Fibroblast of skin of back (primary cell): ENCODE data around the gene RAB28. TPM values are rescaled to one million over a fixed set of nuclear protein-coding genes. Genes with fewer than 3 reads are reported as not detected.
A peak's percentile ranks its signal among the peaks of the same experiment; 100 is the strongest.

Experiments used
- DNase-seq: peaks from one replicate; pipeline ENCODE4 v3.0.0-alpha.2; 2013
- polyA plus RNA-seq, 2 experiments: library from polyadenylated mRNA; unstranded; fragments of 120-200 nt; gene quantifications; one replicate each; pipeline ENCODE4 v1.2.1, GENCODE V29; 2013; ENCODE audit not compliant: insufficient read length in 2 of 2

RAB28 gene
- polyA plus RNA-seq (2013, experiment 1 of 2; ENCODE audit: insufficient read length) = 13.0 TPM
- 14.9 TPM for polyA plus RNA-seq (2013, experiment 2 of 2; ENCODE audit: insufficient read length)

GRCh38 chr4:13484122-13484748, at the start of gene RAB28:
Gene RAB28 (minus strand): TSS chr4:13484340.
- peak; percentile 93 for DNase-seq

DNA sequence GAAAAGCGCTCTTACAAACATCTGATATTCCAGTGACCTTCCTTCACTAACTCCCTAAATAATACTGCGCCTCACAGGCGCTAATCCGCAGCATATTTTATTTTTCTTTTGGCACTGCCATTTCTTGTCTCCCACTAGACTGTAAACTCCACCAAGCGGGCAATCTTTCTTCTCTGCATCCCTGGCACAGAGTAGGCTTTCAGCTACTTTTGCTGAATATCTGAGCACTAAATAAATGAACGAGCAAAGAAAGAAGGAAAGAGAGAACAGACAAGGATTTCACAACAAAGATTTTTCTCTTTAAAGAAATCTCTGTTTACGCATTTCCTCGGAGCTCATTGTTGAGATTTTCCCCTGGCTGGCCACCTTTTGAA, 47.5 kb upstream of the RAB28 start:
- DNase-seq = no peak

DNA sequence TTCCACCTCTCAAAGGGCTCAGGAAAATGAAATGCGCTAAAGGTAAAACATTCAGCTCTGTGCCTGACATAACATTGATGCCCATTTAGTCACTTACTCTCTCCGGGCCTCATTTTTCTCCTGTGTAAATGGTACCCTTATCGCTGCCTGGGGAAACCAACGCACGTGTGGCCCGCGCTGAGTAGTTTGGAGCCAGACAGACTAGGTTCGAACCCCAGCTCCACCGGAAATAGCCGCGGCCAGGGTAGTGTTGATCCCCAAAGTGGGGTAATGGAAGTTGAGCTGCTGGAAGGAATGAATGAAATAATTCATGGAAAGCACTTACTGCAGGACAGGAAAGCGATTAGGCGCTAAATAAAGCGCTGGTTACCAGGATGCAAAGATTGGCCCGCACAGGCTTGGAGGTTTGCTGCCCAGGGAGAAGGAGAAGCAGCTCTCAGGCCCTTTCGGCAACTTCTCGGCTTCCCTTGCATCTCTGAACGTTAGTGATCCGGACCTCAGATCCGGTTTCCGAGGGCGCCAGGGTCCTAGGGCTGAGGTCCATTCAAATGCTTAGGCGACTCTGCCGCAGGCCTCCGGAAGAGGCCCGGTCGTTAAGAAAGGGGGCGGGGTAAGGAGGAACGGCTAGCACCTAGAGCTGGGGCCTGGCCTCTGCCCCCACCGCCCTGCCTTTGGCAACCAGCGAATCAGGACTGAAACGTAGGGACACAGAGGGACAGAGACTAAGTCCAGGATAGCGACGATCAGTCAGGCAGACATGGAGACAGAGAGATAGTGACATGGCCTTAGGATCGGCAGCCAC, 46.9 kb upstream of the RAB28 start:
- DNase-seq = no peak

- no peak for DNase-seq
Observed at GRCh38 chr4:13529128-13529919, 45.2 kb upstream of the RAB28 start.

DNA sequence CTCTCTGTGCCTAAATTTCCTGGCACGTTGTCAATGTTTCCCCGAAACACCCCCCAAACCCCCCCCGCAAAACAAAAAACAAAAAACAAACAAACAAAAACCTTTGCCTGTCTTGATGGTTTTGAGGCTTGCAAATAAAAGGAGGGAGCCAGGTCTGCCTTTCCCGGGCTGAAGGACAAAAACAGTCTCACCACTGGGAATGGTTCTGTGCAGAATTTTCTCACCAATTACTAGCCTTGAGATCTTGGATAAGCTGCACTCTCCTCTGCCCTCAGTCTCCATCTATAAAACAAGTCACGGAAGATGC, 44.6 kb upstream of the RAB28 start:
- DNase-seq = no peak

DNA sequence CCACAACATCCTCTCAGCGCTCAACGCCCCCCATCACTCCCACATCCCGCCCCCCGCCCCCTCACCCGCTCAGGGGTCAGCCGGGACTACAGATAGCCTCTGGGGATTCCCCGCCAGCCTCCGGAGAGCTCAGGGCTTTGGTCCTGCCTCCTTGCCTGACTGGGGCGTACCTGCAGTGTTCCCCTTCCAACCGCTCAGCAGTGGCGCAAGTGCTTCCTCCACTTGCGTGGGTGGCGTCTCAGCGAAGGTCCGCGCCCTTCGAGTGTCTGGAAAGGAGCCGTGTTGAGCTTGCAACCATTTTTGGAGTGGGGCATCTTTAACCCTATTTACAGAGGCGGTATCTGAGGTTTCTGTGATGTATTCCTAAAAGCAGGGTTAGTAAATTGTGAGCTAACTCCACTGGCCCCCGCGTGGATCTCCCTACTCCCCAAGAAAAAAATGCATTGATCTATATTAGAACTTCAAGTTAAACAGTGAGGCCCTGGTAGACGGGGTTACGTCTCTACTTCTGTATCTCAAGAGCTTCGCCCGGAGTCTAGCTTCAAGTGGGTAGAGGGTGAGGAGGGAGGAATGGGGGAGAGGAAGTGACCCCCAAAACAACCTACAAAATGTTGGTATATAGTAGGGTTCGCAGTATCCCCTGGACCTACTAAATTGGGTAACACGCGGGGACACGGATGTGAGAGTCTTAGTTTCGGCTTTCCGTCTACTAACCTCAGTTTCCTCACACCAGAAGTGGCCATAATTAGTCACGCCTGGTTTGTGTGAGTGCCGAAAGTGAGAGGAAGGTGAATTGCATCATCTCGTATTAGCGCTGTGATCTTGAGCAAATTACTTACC, 44.1 kb upstream of the RAB28 start:
- DNase-seq = no peak

DNA sequence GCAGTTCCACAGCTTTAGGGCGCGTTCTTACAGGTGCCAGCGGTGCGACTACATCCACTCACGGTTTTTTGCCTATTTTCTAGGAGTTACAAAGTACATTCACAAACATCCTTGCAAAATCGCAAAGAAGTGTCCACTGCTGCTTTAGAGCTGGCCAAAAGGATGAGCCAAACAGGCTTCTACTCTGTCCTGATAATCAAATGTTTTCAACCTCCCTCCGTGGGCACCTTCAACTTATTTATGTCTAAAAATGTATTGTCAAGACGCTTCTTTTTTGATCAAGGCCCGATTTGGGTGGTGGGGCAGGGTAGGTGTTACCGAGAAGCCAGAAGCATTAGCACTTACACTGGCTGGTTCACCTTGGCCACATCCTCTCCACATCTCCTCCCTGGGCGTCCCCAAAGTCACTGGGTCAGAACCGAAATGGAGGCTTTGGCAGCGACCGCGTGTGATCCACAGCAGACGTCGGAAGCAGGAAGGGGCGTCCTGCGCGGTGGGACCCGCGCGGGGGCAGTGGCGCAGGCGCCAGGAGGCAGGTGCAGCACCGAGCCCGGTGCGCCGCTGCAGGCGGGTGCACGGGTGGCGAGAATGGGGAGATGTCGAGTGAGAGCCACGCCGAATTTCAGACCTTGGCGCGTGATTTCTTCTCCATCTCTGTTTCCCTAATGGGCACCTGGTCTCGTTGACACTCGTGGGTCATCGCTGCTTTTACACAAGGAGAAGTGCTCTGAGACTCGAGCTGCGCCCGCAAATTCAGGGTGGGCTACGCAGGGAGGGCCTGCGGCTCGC, 43.2 kb upstream of the RAB28 start:
- DNase-seq = no peak

DNA sequence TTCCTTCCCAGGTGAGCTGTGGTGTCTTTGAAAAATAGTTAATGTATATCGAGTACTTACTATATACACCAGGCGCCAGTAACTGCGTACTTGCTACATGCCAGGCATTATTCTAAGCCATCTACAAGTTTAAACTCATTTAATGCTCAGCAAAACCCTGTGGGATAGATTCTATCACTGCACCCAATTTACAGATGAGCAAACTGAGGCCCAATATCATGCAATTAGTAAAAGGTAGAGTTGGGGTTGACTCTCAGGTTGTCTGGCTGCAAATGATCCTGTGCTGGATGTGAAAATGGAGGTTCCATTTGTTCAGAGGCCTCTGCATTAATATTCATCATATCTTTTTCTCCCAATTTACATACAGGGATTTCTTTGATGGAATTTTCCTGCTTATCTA, 42.5 kb upstream of the RAB28 start:
- no peak for DNase-seq

DNA sequence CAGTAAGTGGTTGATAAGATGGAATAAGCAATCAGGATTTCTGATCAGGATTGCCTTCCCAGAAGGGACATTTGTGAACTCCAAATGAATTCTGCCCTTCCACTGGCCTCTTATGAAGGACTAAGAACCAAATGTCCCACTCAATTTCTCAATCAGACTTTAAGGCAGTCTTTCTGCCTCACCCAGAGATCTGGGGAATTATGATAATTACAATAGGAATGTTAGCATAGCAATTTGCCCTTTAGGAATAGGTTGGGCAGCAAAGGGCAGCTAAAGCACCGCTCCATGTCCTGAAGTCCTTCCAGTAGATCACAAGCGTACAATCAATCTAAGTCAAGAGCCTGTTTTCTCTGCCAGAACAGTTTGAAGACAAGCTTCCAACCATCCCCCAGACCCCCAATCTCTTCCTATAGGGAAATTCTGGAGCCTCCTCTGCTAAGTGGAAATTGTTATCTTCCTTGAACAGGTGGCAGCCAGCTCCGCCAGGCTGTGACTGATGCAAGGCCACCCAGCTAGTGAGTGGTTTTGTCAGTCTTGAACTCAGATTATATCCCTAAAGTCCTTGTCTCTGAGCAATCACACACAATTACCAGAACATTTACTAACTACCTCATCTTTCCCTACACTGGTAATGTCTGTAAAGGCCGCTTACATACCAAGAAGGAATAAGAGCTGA, 41.6 kb upstream of the RAB28 start:
- DNase-seq = no peak

DNA sequence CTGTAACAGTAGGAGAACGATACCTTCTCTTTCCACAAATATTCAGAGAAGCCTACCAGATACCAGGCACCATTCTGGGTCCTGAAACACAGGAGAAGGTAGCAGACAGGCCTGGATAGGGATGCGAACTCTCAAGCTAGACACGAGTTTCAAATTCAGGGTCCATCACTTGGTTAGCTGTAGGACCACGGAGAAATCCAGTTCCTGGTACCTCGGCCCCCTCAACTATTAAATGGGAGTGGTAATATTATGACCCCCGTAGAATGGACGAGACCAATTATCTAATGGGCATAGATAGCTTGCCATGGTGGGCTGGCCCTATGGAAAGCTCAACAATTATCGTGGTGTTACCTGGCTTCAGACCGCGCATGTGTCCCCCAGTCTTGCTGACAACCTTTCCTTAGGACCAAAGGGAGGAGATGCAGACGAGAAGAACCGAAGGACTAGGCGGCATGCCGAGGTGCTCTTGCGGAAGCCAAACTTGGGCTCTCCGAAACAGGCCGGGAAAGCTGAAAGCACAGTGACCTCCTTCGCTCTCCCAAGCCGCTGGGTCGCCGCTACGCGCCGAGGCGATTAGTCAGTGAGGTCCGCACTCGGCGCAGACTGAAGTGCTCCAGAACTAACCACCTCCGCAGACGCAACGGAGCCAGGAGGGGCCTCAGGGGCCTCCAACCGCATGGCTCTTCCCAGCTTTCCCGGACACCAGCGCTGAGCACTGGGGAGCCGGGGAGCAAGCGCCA, 40.5 kb upstream of the RAB28 start:
- peak; percentile 23 for DNase-seq

GRCh38 chr4:13523591-13524503, 39.7 kb upstream of the RAB28 start:
- no peak for DNase-seq

- no peak for DNase-seq
Observed at GRCh38 chr4:13523105-13523477, 39.0 kb upstream of the RAB28 start.

DNA sequence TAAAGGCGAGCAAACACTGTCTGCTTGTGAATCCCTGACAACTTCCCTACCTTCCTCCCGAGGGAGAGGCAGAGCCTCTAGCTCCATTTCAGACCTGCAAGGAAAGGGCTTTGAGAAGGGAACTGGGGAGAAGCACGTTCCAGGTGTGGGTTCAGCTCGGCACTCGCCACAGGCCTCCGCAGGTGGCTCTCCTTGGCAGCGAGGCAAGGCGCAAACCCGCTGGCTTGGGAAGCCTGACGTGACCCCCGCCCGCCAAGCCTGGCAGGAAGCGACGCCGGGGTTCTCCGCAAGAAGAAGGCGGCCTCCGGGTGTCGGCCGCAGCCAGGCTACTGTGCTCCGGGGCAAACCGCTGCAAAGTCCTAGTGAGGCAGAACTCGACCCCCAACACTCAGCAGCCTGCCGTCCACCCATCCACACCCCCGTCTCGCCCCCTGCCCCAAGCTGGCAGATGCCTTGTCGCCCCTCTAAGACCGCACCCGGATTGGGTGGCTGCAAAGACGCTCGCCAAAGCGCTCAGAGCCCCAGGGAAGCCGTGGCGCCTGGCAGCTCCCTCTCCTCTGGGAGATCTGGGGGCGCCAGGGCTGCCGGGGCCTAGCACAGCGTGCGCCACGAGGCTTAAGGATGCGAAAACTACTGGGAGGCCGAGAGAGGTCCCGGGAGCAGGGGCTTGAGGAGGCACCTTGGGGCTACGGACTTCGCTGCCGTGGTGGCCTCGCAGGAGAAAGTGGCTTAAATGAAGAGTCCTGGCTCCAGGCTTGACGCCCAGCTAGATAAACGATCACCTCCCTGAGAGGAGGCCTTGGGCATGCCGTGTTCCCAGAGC, 38.4 kb upstream of the RAB28 start:
- no peak for DNase-seq

DNA sequence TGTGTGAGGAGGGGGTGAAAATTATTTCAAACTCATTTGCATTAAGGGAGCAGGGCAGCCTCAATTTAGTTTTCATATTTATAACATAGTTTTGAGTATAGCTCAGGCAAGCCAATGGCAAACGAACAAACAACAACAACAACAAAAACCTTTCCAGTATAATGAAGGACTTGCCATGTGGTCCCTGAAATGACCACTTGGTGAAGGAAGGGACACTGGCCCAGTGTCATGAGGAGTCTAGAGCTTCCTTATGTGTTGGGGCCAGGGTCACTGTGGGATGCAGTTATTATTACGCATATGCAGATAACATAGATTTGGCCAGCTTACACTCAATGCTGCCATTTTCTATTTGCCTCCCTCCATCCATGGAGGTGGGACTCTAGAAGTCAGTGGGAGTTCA, 36.9 kb upstream of the RAB28 start:
- no peak for DNase-seq

GRCh38 chr4:13516315-13516860, 32.2 kb upstream of the RAB28 start:
- DNase-seq = no peak

DNA sequence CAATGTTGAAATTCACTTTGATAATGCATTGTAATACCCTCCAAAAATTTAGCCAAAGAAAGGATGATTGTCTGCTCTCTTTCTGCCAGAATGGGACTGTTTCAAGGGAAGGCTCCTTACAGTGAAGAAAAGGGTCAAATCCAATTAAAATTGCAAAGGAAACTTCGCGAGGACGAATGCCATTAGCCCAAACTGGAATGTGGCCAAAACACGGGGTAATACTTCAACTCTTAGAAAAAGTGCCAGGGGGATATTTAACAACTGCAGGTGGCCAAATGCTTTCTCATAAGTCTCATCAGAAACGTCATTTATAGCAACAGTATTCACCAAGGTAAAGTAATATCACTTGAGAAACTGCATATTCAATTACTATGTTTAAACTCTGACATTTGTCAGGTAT, 31.1 kb upstream of the RAB28 start:
- no peak for DNase-seq

DNA sequence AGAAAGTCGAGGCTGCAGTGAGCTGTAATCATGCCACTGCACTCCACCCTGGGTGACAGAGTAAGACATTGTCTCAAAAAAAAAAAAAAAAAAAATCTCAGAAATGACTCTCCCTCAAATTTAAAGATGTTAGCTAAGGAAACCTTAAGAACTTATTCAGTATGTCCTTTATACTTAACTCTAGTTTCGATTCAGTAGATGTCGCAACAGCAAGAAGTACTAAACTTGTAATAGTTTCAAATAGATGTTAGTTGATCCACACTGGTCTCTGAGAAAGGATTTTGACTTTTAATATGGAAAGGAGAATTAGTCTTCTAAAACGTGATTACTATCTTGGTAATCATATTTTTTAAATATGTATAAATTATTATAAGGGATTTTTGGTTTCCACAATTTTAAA, 30.6 kb upstream of the RAB28 start:
- DNase-seq = no peak

DNA sequence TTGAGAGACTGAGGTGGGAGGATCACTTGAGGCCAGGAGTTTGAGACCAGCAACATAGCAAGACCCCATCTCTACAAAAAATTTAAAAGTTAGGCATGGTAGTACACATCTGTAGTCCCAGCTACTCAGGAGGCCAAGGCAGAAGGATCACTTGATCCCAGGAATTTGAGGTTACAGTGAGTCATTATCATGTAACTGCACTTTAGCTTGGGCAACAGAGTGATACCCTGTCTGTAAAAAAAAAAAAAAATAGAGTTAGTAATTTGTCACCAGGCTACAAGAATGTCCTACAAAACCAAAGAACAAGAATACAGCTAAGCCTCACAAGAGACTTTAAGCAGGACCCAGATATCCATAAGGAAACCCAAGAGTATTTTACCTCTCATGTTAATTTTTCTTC, 27.0 kb upstream of the RAB28 start:
- DNase-seq = no peak
